GM12873 (cell line): ENCODE measurements around the gene LANCL3.

Source experiments
- CTCF ChIP-seq: IDR thresholded peaks from 2 replicates; pipeline ENCODE4 v1.5.1; 2012; ENCODE audit warnings: low read depth, mild to moderate bottlenecking, moderate library complexity, low read length, control low read depth; ENCODE audit not compliant: insufficient read depth; ENCODE audit errors: missing control alignments

LANCL3 gene

DNA sequence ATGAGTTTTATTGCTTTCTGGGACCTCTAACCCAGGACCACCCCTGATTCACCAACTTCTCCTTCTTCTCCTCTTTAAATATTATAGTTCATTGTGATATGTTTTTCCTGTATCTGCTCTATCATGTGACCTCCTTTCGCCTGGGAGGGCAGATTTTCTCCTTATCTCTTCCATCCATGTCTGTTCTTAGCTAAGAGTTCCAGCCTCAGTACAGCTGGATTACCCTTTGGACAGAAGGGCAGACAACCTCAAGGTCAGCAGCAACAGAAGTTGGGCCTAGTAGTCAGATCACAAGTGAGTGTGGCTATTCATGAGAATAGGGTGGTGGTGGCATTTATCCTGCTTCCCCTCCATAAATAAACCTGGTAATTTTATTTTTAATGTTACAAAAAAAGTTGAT lies 108.4 kb downstream of the LANCL3 start:
- no peak for TF ChIP-seq CTCF

DNA sequence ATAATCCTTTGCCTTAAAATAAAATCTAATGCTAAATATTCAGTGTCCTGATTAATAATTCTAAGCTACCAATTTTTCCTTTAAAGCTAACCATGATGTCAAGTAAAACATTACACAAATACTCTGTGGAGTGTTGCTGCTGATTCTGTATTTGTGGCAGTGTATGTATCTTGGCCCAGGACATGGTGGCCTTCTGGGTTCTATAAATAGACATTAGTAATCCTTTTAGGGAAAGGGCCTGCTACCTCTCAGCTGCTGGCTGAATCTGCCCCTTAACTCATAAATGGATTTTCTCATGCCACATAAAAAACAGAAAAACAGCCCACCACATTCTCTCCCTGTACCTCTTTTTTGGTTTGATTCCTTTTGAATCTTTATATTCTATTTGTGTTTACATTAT lies 113.0 kb downstream of the LANCL3 start:
- TF ChIP-seq CTCF = no peak

DNA sequence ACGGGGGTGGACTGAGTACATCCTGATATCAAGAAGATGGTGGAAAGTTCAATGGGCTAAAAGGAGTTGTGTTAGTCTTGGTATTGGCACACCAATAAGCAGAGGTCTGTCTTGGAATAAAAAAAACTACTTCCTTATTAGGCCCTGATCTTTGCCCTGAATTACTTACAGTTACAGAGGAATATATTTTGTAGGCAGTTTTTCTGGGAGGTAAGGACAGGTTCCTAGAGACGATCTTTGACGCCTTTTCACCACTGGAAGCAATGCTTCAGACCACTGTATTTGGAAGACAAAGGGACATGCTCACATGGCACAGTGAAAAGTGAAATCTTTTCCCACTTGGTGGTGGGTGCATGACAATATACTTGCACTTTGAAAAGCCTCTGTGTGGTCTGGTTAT lies 113.5 kb downstream of the LANCL3 start:
- TF ChIP-seq CTCF = no peak

- TF ChIP-seq CTCF = no peak
Observed at GRCh38 chrX:37685381-37686359, 114.2 kb downstream of the LANCL3 start, which contains the start of gene XK. Gene XK (plus strand): TSS chrX:37685791. CDS start chrX:37685962, 171 bp downstream.

DNA sequence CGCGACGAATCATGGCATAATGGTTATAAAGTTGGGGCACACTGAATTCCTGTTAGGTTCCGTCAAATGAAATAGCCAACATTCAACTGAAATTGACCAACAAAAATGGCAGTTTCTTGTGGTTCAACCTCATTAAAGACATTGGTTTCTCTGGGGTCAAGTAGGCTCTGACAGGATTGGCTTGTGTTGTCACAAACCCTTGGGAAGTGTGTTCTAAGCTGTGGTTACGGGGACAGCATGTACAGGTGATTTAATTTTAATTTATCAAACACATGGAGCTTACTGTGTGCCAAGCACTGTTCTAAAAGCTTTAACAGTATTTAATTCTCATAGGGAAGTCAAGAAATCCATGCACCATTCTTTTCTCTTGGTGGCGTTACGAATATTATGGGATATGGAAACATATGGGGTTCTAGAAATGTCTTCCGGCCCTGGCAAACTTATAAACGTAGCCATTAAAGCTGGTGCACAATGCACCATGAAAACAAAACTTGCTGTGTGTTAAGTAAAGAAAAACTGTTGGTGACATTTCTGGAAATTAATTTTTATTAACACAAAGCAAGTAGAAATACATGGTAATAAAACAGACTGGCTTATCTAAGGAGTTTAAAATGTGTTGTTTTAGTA lies 115.0 kb downstream of the LANCL3 start:
- no peak for TF ChIP-seq CTCF

DNA sequence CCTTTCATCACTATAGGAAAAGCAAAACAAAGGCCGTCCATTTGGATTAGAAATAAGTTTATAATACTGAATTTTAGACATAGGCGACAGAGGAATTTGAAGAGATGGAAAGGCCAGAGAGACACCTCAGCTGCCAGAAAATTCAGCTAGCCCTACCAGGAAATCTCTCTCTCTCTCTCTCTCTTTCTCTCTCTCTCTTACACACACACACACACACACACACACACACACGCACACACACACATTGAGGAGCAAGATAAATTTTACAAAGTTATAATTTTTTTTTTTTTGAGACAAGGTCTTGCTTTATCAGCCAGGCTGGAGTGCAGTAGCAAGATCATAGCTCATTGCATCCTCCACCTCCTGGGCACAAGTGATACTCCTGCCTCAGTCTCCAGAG lies 115.5 kb downstream of the LANCL3 start:
- no peak for TF ChIP-seq CTCF

GRCh38 chrX:37690119-37690518 lies 118.7 kb downstream of the LANCL3 start:
- TF ChIP-seq CTCF = no peak
